HG02943 (cell line): ENCODE results near the gene LIMCH1.
"Not testable (repeated sequence)": the region's sequence is repeated elsewhere in the genome, so short reads cannot be mapped to it uniquely, and the experiment has no call there.

Experiments
- ATAC-seq: cut with Tn5 transposase; IDR thresholded peaks from one replicate; pipeline ENCODE4 v1.9.1; 2021; ENCODE audit warnings: mild to moderate bottlenecking, low read depth, moderate library complexity; ENCODE audit not compliant: unreplicated experiment

LIMCH1 gene

GRCh38 chr4:41712425-41712824 lies 174.5 kb downstream of the LIMCH1 start:
- no peak for ATAC-seq

GRCh38 chr4:41713768-41714167 lies 175.8 kb downstream of the LIMCH1 start:
- ATAC-seq: no peak

GRCh38 chr4:41714364-41715000 lies 176.5 kb downstream of the LIMCH1 start:
- ATAC-seq: no peak

- ATAC-seq: no peak
Measured at GRCh38 chr4:41715155-41715554, 177.2 kb downstream of the LIMCH1 start.

- no peak for ATAC-seq
Measured at GRCh38 chr4:41718907-41719306, 180.9 kb downstream of the LIMCH1 start.

- ATAC-seq: no peak
Measured at GRCh38 chr4:41719417-41719816, 181.5 kb downstream of the LIMCH1 start.

- no peak for ATAC-seq
Measured at GRCh38 chr4:41722181-41722580, 184.2 kb downstream of the LIMCH1 start.

- ATAC-seq: no peak
Measured at GRCh38 chr4:41723286-41723685, 185.3 kb downstream of the LIMCH1 start.

- no peak for ATAC-seq
Measured at GRCh38 chr4:41725254-41725653, 187.3 kb downstream of the LIMCH1 start.

- ATAC-seq: no peak
Measured at GRCh38 chr4:41727861-41728572, 190.1 kb downstream of the LIMCH1 start.

- no peak for ATAC-seq
Measured at GRCh38 chr4:41728573-41728913, 190.6 kb downstream of the LIMCH1 start.

- ATAC-seq: no peak
Measured at GRCh38 chr4:41731569-41732126, 193.7 kb downstream of the LIMCH1 start.

- ATAC-seq: no peak
Measured at GRCh38 chr4:41734371-41734770, 196.4 kb downstream of the LIMCH1 start.

- not testable (repeated sequence) for ATAC-seq
Measured at GRCh38 chr4:41737491-41737890, 199.5 kb downstream of the LIMCH1 start.

- ATAC-seq: no peak
Measured at GRCh38 chr4:41741354-41741753, 203.4 kb downstream of the LIMCH1 start.

- no peak for ATAC-seq
Measured at GRCh38 chr4:41744572-41745291, 206.8 kb downstream of the LIMCH1 start.

- ATAC-seq: no peak
Measured at GRCh38 chr4:41745292-41746024, 207.5 kb downstream of the LIMCH1 start.

GRCh38 chr4:41746025-41746439 lies 208.1 kb downstream of the LIMCH1 start:
- no peak for ATAC-seq

- ATAC-seq: no peak
Measured at GRCh38 chr4:41746440-41747229, 208.7 kb downstream of the LIMCH1 start.
